H1 (cell line): ENCODE results near the gene SF3B6. TPM values are rescaled to one million over a fixed set of nuclear protein-coding genes. Genes with fewer than 3 reads are reported as not detected.

Source experiments
- CTBP2 ChIP-seq: IDR thresholded peaks from 2 replicates; pipeline ENCODE4 v1.7.0; 2011; ENCODE audit warnings: borderline replicate concordance, mild to moderate bottlenecking, moderate library complexity, mixed read lengths, low read length; ENCODE audit not compliant: insufficient read depth, insufficient read length
- SP2 ChIP-seq: IDR thresholded peaks from 2 replicates; pipeline ENCODE4 v1.6.1; 2012; ENCODE audit warnings: mild to moderate bottlenecking, low read length, inconsistent platforms
- USF2 ChIP-seq: IDR thresholded peaks from 2 replicates; pipeline ENCODE4 v1.6.1; 2011; ENCODE audit warnings: low read length, improper control_type of control experiment
- polyA plus RNA-seq, 7 experiments: library from polyadenylated mRNA; depleted of rRNA in 3 of 7; stranded (reverse) in 5 of 7; unstranded in 2 of 7; fragments of >200 nt in 5 of 7; fragments of 200-250 nt in 2 of 7; gene quantifications; 1 replicate in 5 of 7; 2 replicates in 1 of 7; 4 replicates in 1 of 7; pipeline versions ENCODE4 v1.2.1 to v1.2.3, GENCODE V29; 2011 to 2013; ENCODE audit warnings: missing spikeins in 2 of 7, mixed read lengths in 2 of 7
- total RNA-seq: library from RNA; stranded (reverse); fragmentation: NEBNext Ultra II Directional; extraction: Animal tissue kit (Norgen Biotek cat#: 25700); gene quantifications from 2 replicates; pipeline ENCODE4 v1.2.1, GENCODE V29; 2021

Gene SF3B6
- total and polyA plus RNA-seq, 2 of the 8 experiments (the other 6 are each of a cell fraction or from before 2014, with no cell fraction given), result 126 to 155 TPM

- TF ChIP-seq USF2 (no peak), SP2 (no peak), CTBP2 (no peak)
Measured at GRCh38 chr2:24075259-24075658, 867 bp downstream of the SF3B6 start (continued).
